ENCODE data around the gene TM4SF5.

DNA sequence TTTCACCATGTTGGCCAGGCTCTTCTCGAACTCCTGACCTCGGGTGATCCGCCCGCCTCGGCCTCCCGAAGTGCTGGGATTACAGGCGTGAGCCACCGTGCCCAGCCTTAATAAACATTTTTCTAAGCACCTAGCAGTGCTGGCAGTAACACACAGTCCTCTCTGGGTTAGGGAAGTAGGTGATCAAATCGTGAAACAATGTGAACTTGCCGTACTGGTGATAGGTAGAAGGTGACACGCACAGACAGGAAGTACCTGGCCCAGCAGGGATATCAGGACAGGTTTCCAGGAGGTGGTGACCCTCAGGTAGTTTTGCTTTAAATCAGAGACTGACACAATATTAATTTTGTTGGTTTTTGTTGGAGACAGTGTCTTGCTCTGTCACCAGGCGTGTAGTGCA is 39.8 kb downstream of the TM4SF5 start:
- TF ChIP-seq, protein P1, sequence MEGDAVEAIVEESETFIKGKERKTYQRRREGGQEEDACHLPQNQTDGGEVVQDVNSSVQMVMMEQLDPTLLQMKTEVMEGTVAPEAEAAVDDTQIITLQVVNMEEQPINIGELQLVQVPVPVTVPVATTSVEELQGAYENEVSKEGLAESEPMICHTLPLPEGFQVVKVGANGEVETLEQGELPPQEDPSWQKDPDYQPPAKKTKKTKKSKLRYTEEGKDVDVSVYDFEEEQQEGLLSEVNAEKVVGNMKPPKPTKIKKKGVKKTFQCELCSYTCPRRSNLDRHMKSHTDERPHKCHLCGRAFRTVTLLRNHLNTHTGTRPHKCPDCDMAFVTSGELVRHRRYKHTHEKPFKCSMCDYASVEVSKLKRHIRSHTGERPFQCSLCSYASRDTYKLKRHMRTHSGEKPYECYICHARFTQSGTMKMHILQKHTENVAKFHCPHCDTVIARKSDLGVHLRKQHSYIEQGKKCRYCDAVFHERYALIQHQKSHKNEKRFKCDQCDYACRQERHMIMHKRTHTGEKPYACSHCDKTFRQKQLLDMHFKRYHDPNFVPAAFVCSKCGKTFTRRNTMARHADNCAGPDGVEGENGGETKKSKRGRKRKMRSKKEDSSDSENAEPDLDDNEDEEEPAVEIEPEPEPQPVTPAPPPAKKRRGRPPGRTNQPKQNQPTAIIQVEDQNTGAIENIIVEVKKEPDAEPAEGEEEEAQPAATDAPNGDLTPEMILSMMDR (IDR thresholded peaks at IDR 0.05; ENCODE audit: control extremely low read depth in 1 of 3, insufficient read depth in 1 of 3, low read depth in 1 of 3, low read length in 3 of 3) = no peak
- TF ChIP-seq POLR2A (IDR thresholded peaks at IDR 0.05; ENCODE audit: control extremely low read depth in 1 of 2, low read depth in 2 of 2, low read length in 2 of 2) = no peak
- TF ChIP-seq CBX5 (IDR thresholded peaks at IDR 0.05; ENCODE audit: low read depth, low read length) = no peak
- no peak for TF ChIP-seq POU5F1 (IDR thresholded peaks at IDR 0.05; ENCODE audit: low read depth, low read length)
- TF ChIP-seq EP300 (IDR thresholded peaks at IDR 0.05; ENCODE audit: borderline replicate concordance in 1 of 2, low read depth in 2 of 2, low read length in 2 of 2) = no peak
- TF ChIP-seq ZNF274 (IDR thresholded peaks at IDR 0.05; ENCODE audit: borderline replicate concordance, extremely low read depth, low read length) = no peak
- TF ChIP-seq RBBP5 (IDR thresholded peaks at IDR 0.05; ENCODE audit: borderline replicate concordance, low read depth, low read length) = no peak
- TF ChIP-seq JUN (IDR thresholded peaks at IDR 0.05; ENCODE audit: low read depth, low read length) = no peak
- TF ChIP-seq RAD21 (IDR thresholded peaks at IDR 0.05 in 1 of 2, conservative IDR thresholded peaks at IDR 0.05 in 1 of 2; ENCODE audit: low read depth in 2 of 2, low read length in 2 of 2) = no peak
- no peak for TF ChIP-seq POLR2AphosphoS5 (IDR thresholded peaks at IDR 0.05; ENCODE audit: low read depth, low read length)
- TF ChIP-seq TEAD4 (IDR thresholded peaks at IDR 0.05; ENCODE audit: low read depth, low read length) = no peak
- no peak for TF ChIP-seq KDM1A (IDR thresholded peaks at IDR 0.05; ENCODE audit: borderline replicate concordance, low read length)
